ENCODE data around the gene IFRD1.
"Not testable (repeated sequence)": the region's sequence is repeated elsewhere in the genome, so short reads cannot be mapped to it uniquely, and the experiment has no call there.

The IFRD1 gene

DNA sequence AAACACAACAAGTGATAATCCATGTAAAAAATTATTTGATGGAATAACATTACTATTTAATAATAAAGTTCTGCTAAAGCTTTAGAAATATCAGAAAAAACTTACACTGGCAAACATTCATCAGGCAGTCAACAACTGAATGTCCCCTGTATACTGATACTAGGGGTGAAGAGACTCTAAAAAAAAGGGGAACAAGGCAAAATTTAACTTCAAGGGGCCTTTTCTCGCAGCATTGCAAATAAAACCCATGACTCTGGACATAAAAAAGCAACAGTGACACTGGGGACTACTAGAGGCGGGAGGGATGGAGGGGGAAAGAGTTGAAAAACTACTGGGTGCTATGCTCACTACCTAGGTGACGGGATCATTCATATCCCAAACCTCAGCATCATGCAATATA lies 5.8 kb upstream of the IFRD1 start:
- no peak for DNase-seq (ENCODE audit: low read depth)

DNA sequence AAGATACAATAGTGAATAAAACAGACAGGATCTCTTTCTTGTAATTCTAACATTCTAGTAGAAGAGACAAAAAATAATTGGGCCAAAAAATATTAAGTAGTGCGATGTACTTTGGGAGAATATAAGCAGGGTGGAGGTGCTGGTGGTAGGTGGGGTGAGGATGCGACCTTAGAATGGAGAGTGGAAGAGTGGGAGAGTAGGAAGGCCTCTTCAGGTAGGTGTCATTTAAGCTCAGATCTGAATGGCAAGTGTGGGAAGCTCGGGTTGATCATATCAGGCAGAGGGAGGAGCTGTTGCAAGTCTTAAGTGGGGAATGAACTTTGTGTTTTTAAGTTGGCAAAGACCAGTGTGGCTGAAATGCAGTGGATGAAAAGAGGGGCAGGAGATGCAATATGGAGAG lies 3.8 kb upstream of the IFRD1 start:
- DNase-seq (ENCODE audit: low read depth), result no peak

DNA sequence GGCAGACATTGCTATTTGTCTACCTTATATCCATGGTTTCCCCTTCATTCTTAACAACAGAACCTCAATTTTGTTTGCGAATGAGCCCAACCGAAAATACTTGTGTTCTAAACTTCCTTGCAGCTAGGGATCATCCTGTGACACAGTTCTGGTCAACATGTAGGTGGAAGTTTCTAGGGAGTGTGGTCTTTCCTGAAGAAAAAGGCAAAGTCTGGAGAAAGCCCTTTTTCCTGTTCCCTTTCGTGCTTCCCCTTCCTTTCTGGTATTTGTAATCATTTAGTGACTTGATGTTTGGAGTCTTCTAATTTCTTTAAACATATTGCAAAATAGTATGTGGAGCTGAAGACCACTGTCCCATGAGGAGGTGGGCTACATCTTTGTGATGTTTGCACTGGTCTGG lies 2.9 kb upstream of the IFRD1 start:
- DNase-seq (ENCODE audit: low read depth), result no peak

DNA sequence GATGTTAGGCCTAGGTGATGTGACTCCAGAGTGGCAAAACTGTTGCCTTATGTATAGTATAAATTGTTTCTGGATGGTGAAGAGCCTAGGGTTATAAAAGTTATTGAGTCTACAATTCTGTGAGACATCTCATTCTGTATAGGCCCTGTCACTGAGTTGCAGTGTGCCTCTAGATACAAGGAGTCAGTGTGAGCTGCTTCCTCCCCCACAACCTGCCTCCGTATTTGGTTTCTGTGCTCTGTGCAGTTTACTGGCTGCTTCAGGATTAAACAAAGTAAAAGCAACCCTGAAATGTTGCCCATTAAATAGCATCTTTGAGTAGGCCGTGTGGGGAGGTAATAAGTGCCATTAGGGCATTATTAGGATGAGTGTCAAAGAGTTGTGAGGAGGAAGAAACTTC lies 1.9 kb upstream of the IFRD1 start:
- no peak for DNase-seq (ENCODE audit: low read depth)

DNA sequence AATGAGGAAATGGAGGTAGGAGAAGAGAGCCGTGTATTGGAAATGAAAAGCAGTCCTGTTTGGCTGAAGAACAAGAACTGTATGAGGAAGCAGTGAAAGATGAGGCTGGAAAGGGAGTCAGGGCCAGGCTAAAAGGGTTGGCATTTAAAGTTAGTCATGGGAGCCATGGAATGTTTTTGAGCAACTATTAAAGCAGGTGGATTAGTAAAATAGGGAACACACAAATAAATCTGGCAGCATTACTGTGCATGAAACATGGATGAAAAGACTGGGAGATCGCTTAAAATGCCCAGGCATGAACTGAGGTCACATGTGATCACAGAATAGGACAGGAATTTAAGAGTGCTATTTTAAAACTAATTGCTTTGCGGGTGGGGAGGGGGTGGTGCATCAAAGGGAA lies 1.4 kb upstream of the IFRD1 start:
- DNase-seq (ENCODE audit: low read depth), result peak; percentile 14

DNA sequence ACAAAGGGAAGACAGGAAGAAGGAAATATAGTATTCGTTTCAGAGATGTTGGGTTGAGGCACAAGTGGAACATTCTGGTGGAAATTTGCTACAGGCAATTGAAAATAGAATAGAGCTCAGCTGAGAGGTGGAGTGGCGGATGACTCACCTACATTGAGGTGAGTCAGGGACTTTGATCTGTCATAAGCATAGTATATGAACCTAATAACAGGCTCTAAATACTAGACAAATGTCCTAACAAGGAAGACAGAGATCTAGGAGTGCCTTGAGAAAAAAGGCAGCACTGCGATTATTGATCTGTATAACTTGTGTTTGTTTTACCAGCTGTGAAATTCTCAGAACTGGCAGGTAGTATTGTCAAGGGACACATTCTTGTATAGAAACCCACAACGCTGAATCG lies 907 bp upstream of the IFRD1 start:
- peak; percentile 82 for DNase-seq (ENCODE audit: low read depth)

DNA sequence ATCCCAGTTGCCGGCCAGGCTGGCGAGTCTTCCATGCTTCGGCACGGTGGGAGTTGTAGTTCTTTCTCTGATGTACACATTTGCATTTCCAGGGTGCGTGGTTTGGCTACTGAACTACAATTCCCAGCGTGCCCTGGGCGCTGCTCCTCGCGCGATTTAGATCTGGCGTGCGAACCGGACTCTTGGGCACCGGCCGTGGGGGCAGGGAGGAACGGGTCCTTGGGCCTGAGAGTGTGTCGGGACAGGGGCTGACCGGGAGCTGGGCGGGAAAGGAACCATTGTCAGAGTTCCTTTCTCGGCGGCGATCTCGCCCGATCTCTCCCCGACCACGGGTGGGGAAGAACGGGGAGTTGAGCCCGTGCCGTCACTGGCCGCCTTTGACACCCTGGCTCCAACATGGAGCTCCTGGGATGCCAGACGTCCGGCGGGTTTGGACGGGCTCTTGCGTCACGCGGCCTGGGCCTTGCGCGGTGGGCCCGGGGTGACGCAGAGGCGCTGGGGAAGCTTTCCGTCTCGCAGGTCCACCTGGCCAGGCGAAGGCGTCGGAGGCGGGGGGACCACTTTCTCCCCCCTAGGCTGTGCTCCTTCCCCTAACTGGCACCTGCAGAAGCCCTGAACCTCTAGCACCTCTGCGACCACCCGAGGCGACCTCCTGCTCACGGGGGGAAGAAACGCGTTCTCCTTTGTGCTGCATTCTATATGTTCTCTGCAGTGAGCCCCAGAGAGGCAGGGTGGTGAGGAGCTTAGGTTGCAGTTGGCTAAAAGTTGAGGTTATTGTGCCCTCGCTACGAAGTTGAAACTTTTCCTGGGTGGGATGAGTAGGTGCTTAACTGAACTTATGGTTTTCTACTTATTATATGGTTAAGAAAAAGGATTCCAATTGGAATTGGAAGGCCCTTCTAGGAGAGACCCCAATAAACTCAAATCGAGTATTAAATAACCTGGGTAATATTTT lies 824 bp downstream of the IFRD1 start:
- DNase-seq (ENCODE audit: low read depth), result peak; percentile 97

DNA sequence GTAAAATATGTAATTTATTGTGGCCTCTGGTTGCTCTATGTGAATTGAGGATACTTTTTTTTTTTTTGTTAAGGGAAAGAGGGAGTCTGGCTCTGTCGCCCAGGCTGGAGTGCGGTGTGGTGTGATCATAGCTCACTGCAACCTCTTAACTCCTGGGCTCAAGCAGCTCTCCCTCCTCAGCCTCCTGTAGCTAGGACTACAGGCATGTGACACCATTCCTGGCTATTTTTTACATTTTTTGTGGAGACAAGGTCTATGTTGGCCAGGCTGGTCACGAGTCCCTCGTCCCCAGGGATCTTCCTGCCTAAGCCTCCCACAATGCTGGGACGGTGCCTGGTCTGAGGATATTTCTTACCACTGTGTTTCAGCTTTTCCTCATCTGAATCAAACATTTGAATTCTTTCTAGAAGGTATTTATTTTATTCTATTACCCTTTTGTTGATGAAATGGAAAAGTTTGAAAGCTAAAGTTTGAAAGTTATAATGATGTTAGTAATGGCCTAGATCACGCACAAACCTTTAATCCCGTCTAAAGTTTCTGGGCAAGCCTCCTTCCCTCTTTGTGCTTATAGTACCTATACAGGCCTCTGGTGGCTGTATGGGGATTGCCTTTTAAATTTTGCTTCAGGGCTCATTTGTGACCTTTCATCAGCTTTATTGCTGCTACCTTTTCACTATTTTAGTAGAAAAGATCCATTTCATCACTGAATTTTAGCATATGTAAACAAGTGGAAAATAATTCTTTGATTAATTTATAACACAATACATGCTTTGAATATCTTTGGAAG lies 2.0 kb downstream of the IFRD1 start:
- DNase-seq (ENCODE audit: low read depth), result peak; percentile 40

DNA sequence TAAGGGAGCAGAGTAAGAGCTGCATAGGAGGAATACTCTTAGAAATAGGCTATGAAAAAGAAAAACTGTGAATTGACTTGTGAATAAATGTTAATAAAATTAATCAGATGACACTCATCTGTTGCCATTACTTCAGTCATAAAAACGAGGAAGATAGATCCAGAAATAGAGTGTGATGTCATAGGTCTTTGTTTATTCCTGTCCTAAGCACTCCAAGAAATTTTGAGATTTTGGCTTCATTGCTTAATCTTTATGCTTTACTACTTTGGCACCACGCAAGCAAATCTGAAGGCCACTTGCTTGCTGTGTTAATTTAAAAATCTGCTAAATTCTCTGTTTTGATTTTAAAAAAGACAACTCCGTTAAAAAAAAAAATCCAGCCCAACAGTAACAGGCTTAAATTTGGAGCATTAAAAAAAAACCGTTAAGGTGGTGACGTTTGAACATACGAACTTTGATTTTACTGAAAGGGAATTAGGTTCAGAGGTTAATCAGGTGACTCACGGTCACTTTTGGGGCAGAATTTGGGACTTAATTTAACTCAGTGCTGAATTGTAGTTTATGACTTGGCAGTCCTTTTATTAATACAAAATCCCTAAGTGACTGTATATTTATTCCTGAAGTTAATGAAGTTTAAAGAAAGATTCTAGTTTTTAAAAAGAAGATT lies 3.4 kb downstream of the IFRD1 start:
- peak; percentile 32 for DNase-seq (ENCODE audit: low read depth)

DNA sequence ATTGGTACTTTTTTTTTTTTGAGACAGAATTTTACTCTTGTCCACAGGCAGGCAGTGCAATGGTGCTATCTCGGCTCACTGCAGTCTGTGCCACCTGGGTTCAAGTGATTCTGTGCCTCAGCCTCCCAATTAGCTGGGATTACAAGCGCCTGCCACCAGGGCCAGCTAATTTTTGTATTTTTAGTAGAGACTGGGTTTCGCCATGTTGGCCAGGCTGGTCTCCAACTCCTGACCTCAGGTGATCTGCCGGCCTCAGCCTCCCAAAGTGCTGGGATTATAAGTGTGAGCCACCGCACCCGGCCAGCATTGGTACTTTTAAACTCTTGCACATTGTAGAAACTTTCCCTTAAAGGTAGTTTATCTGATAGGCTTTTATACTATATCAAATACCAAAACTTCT lies 3.9 kb downstream of the IFRD1 start:
- not testable (repeated sequence) for DNase-seq (ENCODE audit: low read depth)

DNA sequence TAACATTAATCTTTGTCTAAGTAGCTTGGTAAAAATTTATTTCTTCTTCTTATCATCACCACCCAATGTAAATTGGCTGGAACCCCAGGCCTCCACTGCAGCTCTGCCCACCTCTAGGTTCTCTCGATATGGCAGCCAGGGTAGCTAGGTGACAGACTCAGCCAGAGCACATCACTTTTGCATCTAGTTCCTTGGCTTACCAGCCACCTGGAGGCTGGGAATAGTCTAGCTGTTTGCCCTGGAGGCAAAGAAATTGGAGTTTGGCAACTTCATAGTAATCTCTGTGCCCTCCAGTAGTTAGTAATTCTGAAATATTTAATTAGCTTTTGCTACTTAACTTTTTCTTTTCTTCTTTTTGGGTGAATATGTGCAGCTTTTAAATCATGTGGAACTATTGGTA lies 9.4 kb downstream of the IFRD1 start:
- DNase-seq (ENCODE audit: low read depth), result no peak

DNA sequence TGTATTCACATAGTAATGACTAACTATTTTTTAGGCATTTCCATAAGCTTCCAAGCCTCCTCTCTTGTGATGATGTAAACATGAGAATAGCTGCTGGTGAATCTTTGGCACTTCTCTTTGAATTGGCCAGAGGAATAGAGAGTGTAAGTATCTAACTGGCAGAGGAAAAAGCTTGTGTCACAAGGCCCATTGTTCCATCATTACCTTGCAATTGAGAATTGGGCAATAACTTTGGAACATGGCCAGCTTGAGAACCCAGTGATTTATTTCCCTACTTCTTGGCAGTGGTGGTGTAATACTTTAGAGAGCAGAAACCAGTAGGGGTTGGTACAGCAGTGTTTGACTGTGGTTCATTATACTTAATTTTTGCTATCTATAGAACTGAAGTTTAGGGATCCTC lies 12.0 kb downstream of the IFRD1 start:
- DNase-seq (ENCODE audit: low read depth), result peak; percentile 50

DNA sequence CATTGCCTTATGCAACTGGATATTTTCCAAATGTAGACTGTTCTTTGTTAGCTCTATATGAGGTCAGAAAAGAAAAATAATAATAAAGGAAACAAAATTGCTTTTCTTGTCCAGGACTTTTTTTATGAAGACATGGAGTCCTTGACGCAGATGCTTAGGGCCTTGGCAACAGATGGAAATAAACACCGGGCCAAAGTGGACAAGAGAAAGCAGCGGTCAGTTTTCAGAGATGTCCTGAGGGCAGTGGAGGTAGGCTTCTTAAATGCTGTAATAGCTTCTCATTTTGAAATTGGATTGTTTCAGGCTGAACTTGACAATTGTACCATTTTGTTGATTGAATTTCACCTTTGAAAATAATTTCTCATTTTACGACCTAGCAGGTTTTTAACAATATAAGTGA lies 17.6 kb downstream of the IFRD1 start:
- DNase-seq (ENCODE audit: low read depth), result no peak

DNA sequence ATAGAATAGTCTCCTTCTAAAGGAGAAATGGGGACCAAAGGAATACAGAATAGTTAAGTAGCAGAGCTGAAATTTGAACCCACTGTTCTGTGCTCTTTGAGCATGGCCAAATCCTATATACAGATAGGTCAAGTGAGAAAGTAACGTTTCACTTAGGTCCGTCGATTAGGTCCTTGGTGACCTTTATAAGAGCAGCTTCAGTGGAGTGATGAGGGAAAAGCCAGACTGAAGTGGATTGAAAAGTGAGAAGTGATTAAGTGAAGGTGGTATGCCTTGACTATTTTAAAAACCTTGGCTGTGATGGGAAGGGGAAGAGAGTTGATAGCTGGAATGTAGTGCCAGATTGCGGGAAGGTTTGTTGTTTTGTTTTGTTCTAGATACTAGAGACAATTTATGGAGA lies 19.9 kb downstream of the IFRD1 start:
- no peak for DNase-seq (ENCODE audit: low read depth)

DNA sequence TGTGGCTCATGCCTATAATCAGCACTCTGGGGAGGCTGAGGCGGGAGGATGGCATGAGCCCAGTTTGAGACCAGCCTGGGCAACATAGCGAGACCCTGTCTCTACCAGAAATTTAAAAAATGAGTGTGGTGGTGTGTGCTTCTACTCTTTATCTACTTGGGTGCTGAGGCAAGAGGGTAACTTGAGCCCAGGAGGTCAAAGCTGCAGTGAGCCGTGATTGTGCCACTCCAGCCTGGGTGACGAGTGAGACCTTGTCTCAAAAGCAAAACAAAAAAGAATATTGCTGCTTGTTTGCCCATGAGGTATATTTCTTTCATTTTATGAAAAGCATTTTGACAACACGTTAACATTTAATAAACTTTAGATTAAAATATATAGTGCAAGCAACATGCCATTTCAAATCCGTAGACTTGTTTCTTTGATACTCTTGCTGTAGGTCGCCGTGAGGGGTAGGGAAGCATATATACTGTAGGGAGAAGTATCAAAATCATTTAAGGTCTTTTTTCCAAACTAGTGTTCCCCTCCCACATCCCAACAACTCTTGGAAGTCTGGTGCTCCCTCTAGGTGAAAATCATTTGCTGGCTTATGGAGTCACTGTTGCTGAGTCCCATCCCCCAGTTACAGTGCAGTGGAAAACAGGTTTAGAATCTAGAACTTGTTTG lies 26.3 kb downstream of the IFRD1 start:
- no peak for DNase-seq (ENCODE audit: low read depth)

DNA sequence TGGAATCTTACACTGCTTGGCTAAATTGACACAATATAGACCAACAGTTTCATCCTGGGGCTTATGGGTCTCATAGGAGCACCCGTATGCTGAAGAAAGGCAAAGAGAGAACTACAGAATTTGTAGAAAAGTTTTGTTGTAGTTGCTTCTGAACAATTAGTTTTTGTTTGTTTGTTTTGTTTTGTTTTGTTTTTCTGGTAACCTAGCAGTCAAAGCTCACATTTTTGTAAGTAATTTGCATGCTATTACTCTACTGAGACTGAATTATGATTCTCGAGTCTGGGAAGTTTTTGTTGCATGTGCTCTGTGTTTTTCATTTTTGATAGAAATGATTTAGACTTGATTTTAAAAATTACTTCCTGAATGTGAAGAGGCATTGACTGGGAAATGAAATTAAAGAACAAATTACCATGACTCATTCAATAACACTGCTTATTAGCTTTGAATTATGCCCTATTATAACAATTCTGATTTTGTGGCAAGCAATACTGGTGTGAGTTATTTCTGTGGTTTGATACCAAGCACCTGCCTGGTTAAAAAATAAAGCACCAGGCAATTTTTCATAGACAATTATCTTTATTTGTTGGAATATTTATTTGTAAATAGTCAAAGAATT lies 31.0 kb downstream of the IFRD1 start:
- DNase-seq (ENCODE audit: low read depth), result no peak

DNA sequence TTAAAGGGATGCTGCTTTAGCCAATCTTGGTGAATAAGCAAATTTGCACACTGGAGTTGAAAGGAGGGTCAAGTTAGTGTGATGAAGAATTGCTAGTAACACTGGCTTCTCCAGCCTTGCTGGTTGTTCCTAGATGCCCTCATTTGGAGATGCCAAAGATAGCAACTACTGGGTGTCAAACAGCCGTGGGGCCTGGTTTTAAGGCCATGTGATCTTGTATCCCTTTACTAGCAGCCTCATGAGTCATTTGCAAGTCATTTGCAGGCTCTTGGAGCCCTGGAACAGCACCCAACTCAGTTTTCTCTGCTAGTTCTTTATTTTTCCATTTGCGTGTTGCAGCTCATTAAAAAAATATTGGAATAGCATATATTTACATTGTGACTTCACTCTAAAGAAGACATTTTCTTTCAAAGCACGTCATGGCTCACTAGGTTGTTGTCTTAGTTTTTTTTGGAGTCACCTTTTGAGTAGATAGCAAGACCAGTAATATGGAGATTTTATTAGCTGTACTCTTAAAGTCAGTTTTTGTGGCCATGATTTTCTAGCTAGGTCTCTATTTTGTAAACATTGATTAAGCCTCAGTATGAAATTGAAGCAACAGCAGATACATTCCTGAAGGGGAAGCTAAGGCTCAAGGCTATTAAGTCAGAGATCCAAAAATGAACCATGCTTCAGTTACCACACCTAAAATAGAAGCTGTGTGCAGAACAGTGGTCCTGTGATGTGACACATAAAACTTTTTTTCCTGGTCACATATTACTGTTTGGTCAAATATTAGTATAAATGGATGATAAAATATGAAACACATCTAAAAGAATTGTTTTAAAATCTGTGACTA lies 31.8 kb downstream of the IFRD1 start:
- DNase-seq (ENCODE audit: low read depth), result peak; percentile 89

DNA sequence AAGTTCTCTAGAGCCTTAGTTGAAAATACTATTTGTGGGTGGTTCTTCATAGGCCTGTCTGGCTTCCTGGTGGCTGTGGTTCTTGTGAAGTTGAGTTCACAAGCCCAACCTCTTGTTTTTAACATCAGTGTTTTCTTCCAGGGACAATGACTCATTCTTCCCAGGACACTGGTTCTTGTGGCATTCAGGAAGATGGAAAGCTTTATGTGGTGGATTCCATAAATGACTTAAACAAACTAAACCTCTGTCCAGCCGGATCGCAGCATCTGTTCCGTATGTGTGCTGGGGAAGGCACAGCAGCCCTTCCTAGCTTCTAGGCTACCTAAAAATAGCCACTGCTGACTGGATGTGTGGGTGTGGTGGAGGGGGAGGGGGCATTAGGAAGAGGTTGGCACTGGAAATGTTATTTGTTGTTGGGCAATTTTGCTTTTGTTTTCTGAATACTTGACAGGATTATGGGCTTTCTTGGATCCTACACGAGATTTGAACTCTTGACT lies 34.5 kb downstream of the IFRD1 start:
- DNase-seq (ENCODE audit: low read depth), result peak; percentile 79

DNA sequence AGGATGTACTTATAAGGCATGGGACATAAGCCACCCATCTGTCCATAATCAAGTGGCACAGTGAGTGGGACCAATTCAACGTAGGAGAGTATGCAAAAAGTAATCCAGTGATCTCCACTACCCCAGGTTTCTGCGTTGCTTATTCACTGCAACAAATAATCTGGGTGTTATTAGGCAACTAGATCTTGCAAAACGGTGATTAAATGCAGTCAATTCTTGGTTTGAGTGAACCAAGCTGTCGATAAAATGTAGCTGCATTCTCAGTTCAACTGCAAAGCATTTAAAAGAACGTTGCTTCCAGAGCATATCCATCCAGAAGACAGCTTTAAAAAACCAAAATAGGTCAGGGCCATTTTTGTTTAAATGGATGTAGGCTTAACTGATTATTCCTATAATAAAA lies 35.5 kb downstream of the IFRD1 start:
- no peak for DNase-seq (ENCODE audit: low read depth)

DNA sequence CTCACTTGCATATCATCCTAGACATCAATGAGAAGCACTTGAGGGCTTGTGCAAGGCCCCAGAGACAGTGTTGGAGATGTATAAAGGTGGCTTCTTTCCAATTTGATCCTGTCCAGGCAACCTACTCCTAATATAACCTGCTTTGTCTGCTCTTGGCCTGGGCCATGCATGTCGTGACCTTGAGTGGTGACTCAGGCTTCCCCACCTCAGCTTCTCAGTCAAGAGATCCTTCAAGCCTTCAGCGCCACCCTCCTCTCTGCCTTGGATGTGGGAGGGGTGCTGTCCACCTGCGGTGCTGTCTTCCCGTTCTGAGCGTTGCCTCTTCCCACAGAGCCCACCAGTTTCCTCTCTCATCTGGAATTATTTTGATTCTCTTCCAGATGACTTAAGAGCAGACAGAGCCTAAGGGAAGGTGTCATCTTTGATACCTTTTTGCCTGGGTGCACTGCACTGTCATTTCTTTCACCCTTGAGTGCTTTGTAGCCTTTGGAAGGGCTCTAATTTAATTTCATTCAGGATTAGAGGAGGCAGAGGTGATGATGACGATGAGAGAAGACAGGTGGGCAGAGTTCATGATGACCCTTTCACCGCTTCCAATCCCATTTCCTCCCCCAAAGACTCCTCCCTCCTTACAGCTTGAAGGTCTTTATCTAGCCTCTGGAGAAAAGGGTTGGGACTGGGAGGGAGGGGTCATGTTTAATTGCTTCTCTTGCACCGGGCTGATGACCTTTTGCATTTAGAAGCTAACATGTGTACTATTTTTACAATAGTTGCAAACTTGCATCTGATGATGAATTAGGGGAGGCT lies 37.4 kb downstream of the IFRD1 start:
- DNase-seq (ENCODE audit: low read depth), result no peak

Data from ELR (cell line).